ENCODE measurements around the gene CYP2C9.

DNA sequence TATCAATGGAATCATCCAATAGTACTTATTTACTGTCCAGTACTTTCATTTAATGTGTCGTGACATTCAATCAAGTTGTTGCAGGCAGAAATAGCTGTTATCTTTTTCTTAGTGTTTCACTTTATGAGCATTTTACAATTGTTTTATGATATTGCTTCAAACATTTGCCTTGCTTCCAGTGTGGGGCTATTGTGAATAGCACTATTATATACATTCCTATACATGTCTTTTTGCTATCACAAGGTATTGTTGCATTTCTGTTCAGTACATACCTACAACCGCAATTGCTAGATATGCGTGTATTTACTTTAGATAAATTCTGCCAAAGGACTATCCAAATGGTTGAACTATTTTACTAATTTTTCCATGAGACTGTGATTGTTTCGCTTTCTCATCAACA is 95.9 kb downstream of the CYP2C9 start:
- TF ChIP-seq, protein P1, sequence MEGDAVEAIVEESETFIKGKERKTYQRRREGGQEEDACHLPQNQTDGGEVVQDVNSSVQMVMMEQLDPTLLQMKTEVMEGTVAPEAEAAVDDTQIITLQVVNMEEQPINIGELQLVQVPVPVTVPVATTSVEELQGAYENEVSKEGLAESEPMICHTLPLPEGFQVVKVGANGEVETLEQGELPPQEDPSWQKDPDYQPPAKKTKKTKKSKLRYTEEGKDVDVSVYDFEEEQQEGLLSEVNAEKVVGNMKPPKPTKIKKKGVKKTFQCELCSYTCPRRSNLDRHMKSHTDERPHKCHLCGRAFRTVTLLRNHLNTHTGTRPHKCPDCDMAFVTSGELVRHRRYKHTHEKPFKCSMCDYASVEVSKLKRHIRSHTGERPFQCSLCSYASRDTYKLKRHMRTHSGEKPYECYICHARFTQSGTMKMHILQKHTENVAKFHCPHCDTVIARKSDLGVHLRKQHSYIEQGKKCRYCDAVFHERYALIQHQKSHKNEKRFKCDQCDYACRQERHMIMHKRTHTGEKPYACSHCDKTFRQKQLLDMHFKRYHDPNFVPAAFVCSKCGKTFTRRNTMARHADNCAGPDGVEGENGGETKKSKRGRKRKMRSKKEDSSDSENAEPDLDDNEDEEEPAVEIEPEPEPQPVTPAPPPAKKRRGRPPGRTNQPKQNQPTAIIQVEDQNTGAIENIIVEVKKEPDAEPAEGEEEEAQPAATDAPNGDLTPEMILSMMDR (IDR thresholded peaks at IDR 0.05) = no peak
- no peak for TF ChIP-seq EZH2phosphoT487 (IDR thresholded peaks at IDR 0.05)

Measured in neural progenitor cell (in vitro differentiated cells).